GM12878 (cell line): ENCODE measurements around the gene GPR17. TPM values are rescaled to one million over a fixed set of nuclear protein-coding genes. Genes with fewer than 3 reads are reported as not detected.

Experiments
- ATAC-seq: fragments of 200-7000 bp; cut with Tn5 transposase; 3 replicates; pipeline ENCODE4 v1.9.1; 2020; ENCODE audit warnings: mild to moderate bottlenecking, moderate library complexity
- BruUV-seq: library from RNA; stranded (reverse); fragments of 400-500 nt; replicated peaks from 2 replicates; lab custom pipeline; 2021; lab: Mats Ljungman, UMichigan
- CTCF ChIA-PET: fragments of 300-600 bp; sonication (Branson Sonifier 250); formaldehyde crosslinking; extraction: SDS; loops from one replicate; lab custom pipeline; 2021; ENCODE audit warnings: inconsistent platforms; lab: Yijun Ruan, JAX
- POLR2A ChIA-PET: fragments of 350-600 bp; formaldehyde crosslinking; extraction: SDS; loops from one replicate; lab custom pipeline; 2021; ENCODE audit warnings: inconsistent platforms; lab: Charles Lee
- RAD21 ChIA-PET: fragments of 300-600 bp; sonication (Branson Sonifier 250); formaldehyde crosslinking; loops from one replicate; lab custom pipeline; 2023; ENCODE audit warnings: antibody characterized with exemption; ENCODE audit not compliant: unreplicated experiment; lab: Charles Lee
- SMC1A ChIA-PET: fragments of 300-600 bp; sonication (Branson Sonifier 250); formaldehyde crosslinking; loops from one replicate; lab custom pipeline; 2023; ENCODE audit not compliant: unreplicated experiment, uncharacterized antibody; lab: Charles Lee
- DNase-seq: peaks from one replicate; pipeline ENCODE4 v3.0.0-alpha.2; 2011; ENCODE audit warnings: low read depth, low spot score
- FAIRE-seq: peaks from 3 replicates; lab custom pipeline; 2011; peaks lifted over from hg19 to GRCh38; lab: Jason Lieb, UNC
- H2AFZ ChIP-seq: 2 replicates; pipeline ENCODE4 v1.6.0; 2011; ENCODE audit warnings: low read depth, low read length, control low read depth; ENCODE audit not compliant: control insufficient read depth
- H3K27ac ChIP-seq: 2 replicates; pipeline ENCODE4 v1.5.1; 2011; ENCODE audit warnings: control low read depth; ENCODE audit not compliant: control insufficient read depth, insufficient read depth
- H3K27me3 ChIP-seq, 2 experiments: replicated peaks in 1 of 2; 2 replicates each; pipeline versions ENCODE4 v1.6.0 to v1.6.1; 2011; ENCODE audit warnings: low read length in 1 of 2; ENCODE audit not compliant: control insufficient read depth in 2 of 2, insufficient read depth in 2 of 2
- H3K36me3 ChIP-seq, 2 experiments: 2 replicates each; pipeline ENCODE4 v1.5.1; 2011; ENCODE audit warnings: low read length in 1 of 2; ENCODE audit not compliant: control insufficient read depth in 2 of 2, insufficient read depth in 2 of 2
- H3K4me1 ChIP-seq: 2 replicates; pipeline ENCODE4 v1.6.1; 2011; ENCODE audit warnings: mild to moderate bottlenecking, low read length, moderate library complexity, mixed read lengths; ENCODE audit not compliant: control insufficient read depth, insufficient read depth
- H3K4me2 ChIP-seq: 2 replicates; pipeline ENCODE4 v1.6.0; 2011; ENCODE audit warnings: control low read depth; ENCODE audit not compliant: control insufficient read depth, insufficient read depth
- H3K4me3 ChIP-seq: fragments of 200-600 bp; sonication (generic); 2 replicates; pipeline ENCODE4 v1.5.1; 2016
- H3K79me2 ChIP-seq: 2 replicates; pipeline ENCODE4 v1.6.0; 2011; ENCODE audit warnings: low read length; ENCODE audit not compliant: control insufficient read depth, insufficient read depth
- H3K9ac ChIP-seq: 2 replicates; pipeline ENCODE4 v1.8.0; 2011; ENCODE audit warnings: low read length, control low read depth, mixed read lengths; ENCODE audit not compliant: control insufficient read depth, insufficient read depth
- H3K9me3 ChIP-seq: replicated peaks from 3 replicates; pipeline ENCODE4 v1.5.1; 2011; ENCODE audit warnings: mild to moderate bottlenecking, low read length; ENCODE audit not compliant: control insufficient read depth, insufficient read depth
- H4K20me1 ChIP-seq: 2 replicates; pipeline ENCODE4 v1.6.0; 2011; ENCODE audit not compliant: control insufficient read depth, insufficient read depth
- HDAC6 ChIP-seq: fragments of 200-600 bp; sonication (generic); IDR thresholded peaks from one replicate; pipeline ENCODE4 v1.8.0; 2017; ENCODE audit warnings: antibody characterized with exemption; ENCODE audit not compliant: unreplicated experiment
- IKZF1 ChIP-seq: fragments of 450-650 bp; conservative IDR thresholded peaks from 2 replicates; pipeline ENCODE4 v1.6.1; 2017; ENCODE audit warnings: antibody characterized with exemption, mild to moderate bottlenecking
- TAF1 ChIP-seq: IDR thresholded peaks from 2 replicates; pipeline ENCODE4 v1.6.1; 2011; ENCODE audit warnings: mild to moderate bottlenecking, low read depth, low read length, borderline replicate concordance
- ZNF24 ChIP-seq: fragments of 450-650 bp; IDR thresholded peaks from 2 replicates; pipeline ENCODE4 v1.6.1; 2017; ENCODE audit warnings: antibody characterized with exemption, mild to moderate bottlenecking
- WGBS: methylation state at CpG from one replicate; pipeline ENCODE4 v1.1.6; 2016; ENCODE audit warnings: low lambda C conversion rate; ENCODE audit not compliant: insufficient replicate concordance, insufficient coverage; ENCODE audit errors: missing lambda C conversion rate; 5-methylcytosine and 5-hydroxymethylcytosine counted together
- in situ Hi-C: fragments of 300-500 bp; cut with MboI; formaldehyde crosslinking; loops from 9 replicates; pipeline ENCODE4 v1.14.3; 2018; ENCODE audit warnings: mixed read lengths
- intact Hi-C: fragments of 100-400 bp; cut with micrococcal nuclease; formaldehyde crosslinking; loops from one replicate; pipeline ENCODE4 v1.14.2; 2022; ENCODE audit not compliant: unreplicated experiment
- polyA plus RNA-seq, 11 experiments: library from polyadenylated mRNA; depleted of rRNA in 4 of 11; unstranded in 6 of 11; stranded (reverse) in 5 of 11; fragments of >200 nt; fragmentation: Nextera tagmentation in 4 of 11; fragmentation: Illumina TruSeq in 1 of 11; extraction: Ambion mirVana in 4 of 11; extraction: Trizol in 1 of 11; gene quantifications; 1 replicate in 1 of 11; 2 replicates in 10 of 11; pipeline versions ENCODE4 v1.2.1 to v1.2.3, GENCODE V29; 2011 to 2016; ENCODE audit warnings: inconsistent platforms in 2 of 11, missing spikeins in 2 of 11, low read depth in 1 of 11
- total RNA-seq, 4 experiments: library from RNA; depleted of rRNA in 3 of 4; stranded (reverse); fragments of >200 nt in 3 of 4; fragmentation: Illumina TruSeq in 1 of 4; extraction: Trizol in 1 of 4; gene quantifications; 2 replicates each; pipeline versions ENCODE4 v1.2.1 to v1.2.3, GENCODE V29; 2013 to 2021
- TF ChIP-seq, protein P1 (sequence below): fragments of 150-350 bp; IDR thresholded peaks from 2 replicates; pipeline ENCODE4 v1.6.1; 2014; ENCODE audit warnings: mild to moderate bottlenecking, low read depth, low read length
- TF ChIP-seq, protein P2 (sequence below): fragments of 450-650 bp; IDR thresholded peaks from 2 replicates; pipeline ENCODE4 v1.6.1; 2017; ENCODE audit warnings: mild to moderate bottlenecking, moderate library complexity
- TF ChIP-seq, protein P3 (sequence below): fragments of 450-650 bp; IDR thresholded peaks from 2 replicates; pipeline ENCODE4 v1.6.1; 2018; ENCODE audit warnings: borderline replicate concordance, mild to moderate bottlenecking; ENCODE audit not compliant: partially characterized antibody

Gene GPR17
- total and polyA plus RNA-seq, 10 of the 15 experiments (the other 5 are each of a cell fraction or from before 2014, with no cell fraction given), result not detected

DNA sequence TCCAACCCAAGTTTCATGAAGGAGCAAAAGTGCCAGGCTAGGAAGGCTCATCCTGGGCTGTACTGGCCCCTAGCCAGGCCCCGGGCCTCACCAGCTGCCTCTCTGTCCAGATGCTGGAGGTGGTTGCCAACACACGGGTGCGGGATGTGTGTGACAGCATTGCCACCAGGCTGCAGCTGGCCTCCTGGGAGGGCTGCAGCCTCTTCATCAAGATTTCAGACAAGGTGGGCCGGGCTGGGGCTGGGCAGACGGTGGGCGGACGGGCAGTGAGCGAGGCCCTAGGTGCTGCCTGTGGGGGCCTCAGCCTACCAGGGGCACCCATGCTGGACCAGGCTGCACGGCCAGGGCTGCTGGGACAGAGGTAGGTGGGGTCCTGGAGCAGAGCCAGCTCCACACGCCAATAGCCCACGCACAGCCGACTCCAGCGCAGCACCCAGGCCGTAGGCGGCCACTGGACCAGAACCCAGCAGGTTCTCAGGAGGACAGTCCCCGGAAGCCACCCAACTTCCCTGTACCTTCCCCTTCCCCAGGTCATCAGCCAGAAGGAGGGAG, 11.8 kb upstream of the GPR17 start:
- Histone ChIP-seq H3K27ac (no peak overlapping the region), H2AFZ (no peak overlapping the region), H3K27me3 (no peaks in the 10 kb centered on the region), H3K4me2 (no peak overlapping the region), H4K20me1 (no peaks in the 10 kb centered on the region), H3K9me3 (no peaks in the 10 kb centered on the region), H3K4me3 (no peak overlapping the region)
- WGBS, result 42% methylated on average over 16 of the region's 16 CpGs
- RAD21 ChIA-PET, result no interaction called here
- no TSS peak for BruUV-seq
- TF ChIP-seq, protein P1, sequence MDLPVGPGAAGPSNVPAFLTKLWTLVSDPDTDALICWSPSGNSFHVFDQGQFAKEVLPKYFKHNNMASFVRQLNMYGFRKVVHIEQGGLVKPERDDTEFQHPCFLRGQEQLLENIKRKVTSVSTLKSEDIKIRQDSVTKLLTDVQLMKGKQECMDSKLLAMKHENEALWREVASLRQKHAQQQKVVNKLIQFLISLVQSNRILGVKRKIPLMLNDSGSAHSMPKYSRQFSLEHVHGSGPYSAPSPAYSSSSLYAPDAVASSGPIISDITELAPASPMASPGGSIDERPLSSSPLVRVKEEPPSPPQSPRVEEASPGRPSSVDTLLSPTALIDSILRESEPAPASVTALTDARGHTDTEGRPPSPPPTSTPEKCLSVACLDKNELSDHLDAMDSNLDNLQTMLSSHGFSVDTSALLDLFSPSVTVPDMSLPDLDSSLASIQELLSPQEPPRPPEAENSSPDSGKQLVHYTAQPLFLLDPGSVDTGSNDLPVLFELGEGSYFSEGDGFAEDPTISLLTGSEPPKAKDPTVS, result no peak
- no peak for TF ChIP-seq ZNF24
- no peak for TF ChIP-seq IKZF1
- TF ChIP-seq, protein P2, sequence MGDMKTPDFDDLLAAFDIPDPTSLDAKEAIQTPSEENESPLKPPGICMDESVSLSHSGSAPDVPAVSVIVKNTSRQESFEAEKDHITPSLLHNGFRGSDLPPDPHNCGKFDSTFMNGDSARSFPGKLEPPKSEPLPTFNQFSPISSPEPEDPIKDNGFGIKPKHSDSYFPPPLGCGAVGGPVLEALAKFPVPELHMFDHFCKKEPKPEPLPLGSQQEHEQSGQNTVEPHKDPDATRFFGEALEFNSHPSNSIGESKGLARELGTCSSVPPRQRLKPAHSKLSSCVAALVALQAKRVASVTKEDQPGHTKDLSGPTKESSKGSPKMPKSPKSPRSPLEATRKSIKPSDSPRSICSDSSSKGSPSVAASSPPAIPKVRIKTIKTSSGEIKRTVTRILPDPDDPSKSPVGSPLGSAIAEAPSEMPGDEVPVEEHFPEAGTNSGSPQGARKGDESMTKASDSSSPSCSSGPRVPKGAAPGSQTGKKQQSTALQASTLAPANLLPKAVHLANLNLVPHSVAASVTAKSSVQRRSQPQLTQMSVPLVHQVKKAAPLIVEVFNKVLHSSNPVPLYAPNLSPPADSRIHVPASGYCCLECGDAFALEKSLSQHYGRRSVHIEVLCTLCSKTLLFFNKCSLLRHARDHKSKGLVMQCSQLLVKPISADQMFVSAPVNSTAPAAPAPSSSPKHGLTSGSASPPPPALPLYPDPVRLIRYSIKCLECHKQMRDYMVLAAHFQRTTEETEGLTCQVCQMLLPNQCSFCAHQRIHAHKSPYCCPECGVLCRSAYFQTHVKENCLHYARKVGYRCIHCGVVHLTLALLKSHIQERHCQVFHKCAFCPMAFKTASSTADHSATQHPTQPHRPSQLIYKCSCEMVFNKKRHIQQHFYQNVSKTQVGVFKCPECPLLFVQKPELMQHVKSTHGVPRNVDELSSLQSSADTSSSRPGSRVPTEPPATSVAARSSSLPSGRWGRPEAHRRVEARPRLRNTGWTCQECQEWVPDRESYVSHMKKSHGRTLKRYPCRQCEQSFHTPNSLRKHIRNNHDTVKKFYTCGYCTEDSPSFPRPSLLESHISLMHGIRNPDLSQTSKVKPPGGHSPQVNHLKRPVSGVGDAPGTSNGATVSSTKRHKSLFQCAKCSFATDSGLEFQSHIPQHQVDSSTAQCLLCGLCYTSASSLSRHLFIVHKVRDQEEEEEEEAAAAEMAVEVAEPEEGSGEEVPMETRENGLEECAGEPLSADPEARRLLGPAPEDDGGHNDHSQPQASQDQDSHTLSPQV, result no peak
- TF ChIP-seq TAF1, result no peak
- TF ChIP-seq HDAC6, result no peak
- TF ChIP-seq, protein P3, sequence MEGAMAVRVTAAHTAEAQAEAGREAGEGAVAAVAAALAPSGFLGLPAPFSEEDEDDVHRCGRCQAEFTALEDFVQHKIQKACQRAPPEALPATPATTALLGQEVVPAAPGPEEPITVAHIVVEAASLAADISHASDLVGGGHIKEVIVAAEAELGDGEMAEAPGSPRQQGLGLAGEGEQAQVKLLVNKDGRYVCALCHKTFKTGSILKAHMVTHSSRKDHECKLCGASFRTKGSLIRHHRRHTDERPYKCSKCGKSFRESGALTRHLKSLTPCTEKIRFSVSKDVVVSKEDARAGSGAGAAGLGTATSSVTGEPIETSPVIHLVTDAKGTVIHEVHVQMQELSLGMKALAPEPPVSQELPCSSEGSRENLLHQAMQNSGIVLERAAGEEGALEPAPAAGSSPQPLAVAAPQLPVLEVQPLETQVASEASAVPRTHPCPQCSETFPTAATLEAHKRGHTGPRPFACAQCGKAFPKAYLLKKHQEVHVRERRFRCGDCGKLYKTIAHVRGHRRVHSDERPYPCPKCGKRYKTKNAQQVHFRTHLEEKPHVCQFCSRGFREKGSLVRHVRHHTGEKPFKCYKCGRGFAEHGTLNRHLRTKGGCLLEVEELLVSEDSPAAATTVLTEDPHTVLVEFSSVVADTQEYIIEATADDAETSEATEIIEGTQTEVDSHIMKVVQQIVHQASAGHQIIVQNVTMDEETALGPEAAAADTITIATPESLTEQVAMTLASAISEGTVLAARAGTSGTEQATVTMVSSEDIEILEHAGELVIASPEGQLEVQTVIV, result no peak
- TF ChIP-seq, all 136 proteins: peak for 0
- no peaks in the 10 kb centered on the region for H3K36me3 ChIP-seq
- in situ Hi-C loops (no loop called here), intact Hi-C loops (no loop called here)
- ChIA-PET POLR2A (no interaction called here), CTCF (interaction anchor here (0.8 kb wide), 1 partner anchor 43 kb away, joined by 3 read pairs; no protein-coding TSS in a partner anchor), SMC1A (no interaction called here)
- H3K4me1 ChIP-seq, result peaks cover 17% of the 10 kb centered on the region
- no peak for FAIRE-seq
- no peak for ATAC-seq
- no peak for DNase-seq
- no peak overlapping the region for H3K9ac ChIP-seq
- no peaks in the 10 kb centered on the region for H3K79me2 ChIP-seq
